ENCODE measurements around the gene LRP8. TPM values are rescaled to one million over a fixed set of nuclear protein-coding genes. Genes with fewer than 3 reads are reported as not detected.

LRP8 gene
- total and polyA plus RNA-seq, 2 donors (not counting 3 experiments of a cell fraction or from before 2014, with no cell fraction given), result 40.9 to 62.2 TPM

DNA sequence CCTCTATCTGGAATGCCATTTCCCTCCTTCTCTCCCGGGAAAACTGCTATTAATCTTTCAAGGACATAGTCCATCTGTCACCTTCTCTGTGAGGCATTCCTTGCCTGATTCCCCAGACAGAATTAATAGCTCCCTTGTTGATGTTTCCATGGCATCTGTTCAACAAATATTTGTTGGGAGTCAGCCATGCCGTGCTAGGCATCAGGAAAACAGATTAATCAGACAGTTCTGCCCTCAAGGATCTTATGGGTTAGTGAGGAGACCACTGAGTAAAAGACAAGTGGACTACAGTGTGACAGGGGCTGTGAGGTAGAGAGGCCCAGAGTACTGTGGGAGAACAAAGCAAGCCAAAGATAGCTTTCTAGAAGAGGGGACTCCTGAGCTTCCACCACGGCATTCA lies 78.2 kb downstream of the LRP8 start:
- ChIA-PET CTCF (no interaction called here), POLR2A (no interaction called here)
- H3K9me3 ChIP-seq (replicated peaks; ENCODE audit: control insufficient read depth, insufficient read depth, low read length), result no peaks in the 10 kb centered on the region
- no peaks in the 10 kb centered on the region for H3K4me1 ChIP-seq (ENCODE audit: control insufficient read depth, extremely low read depth, insufficient read depth, low read length)
- no peak overlapping the region for H2AFZ ChIP-seq (ENCODE audit: low read depth, low read length)
- TF ChIP-seq, protein P1, sequence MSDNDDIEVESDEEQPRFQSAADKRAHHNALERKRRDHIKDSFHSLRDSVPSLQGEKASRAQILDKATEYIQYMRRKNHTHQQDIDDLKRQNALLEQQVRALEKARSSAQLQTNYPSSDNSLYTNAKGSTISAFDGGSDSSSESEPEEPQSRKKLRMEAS (IDR thresholded peaks at IDR 0.05; ENCODE audit: insufficient read depth, insufficient read length), result no peak
- TF ChIP-seq MYC (IDR thresholded peaks at IDR 0.05; ENCODE audit: low read depth, low read length) (no peak), FOS (IDR thresholded peaks at IDR 0.05; ENCODE audit: borderline replicate concordance, insufficient read depth, low read length) (no peak), GATA2 (IDR thresholded peaks at IDR 0.05; ENCODE audit: insufficient read depth, insufficient read length, low read depth, low read length) (no peak), JUN (IDR thresholded peaks at IDR 0.05; ENCODE audit: borderline replicate concordance, insufficient read depth, insufficient read length, low read depth) (no peak), EZH2 (IDR thresholded peaks at IDR 0.05; ENCODE audit: borderline replicate concordance, low read depth, low read length, severe bottlenecking) (no peak), POLR2AphosphoS5 (IDR thresholded peaks at IDR 0.05; ENCODE audit: insufficient read depth, low read depth, low read length) (no peak)
- TF ChIP-seq, protein P2, sequence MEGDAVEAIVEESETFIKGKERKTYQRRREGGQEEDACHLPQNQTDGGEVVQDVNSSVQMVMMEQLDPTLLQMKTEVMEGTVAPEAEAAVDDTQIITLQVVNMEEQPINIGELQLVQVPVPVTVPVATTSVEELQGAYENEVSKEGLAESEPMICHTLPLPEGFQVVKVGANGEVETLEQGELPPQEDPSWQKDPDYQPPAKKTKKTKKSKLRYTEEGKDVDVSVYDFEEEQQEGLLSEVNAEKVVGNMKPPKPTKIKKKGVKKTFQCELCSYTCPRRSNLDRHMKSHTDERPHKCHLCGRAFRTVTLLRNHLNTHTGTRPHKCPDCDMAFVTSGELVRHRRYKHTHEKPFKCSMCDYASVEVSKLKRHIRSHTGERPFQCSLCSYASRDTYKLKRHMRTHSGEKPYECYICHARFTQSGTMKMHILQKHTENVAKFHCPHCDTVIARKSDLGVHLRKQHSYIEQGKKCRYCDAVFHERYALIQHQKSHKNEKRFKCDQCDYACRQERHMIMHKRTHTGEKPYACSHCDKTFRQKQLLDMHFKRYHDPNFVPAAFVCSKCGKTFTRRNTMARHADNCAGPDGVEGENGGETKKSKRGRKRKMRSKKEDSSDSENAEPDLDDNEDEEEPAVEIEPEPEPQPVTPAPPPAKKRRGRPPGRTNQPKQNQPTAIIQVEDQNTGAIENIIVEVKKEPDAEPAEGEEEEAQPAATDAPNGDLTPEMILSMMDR (IDR thresholded peaks at IDR 0.05; ENCODE audit: extremely low read depth in 1 of 2, insufficient read depth in 1 of 2, low read depth in 1 of 2, low read length in 2 of 2), result no peak
- H3K4me3 ChIP-seq (replicated peaks in 1 of 3; ENCODE audit: insufficient read depth in 1 of 3, low read depth in 1 of 3, low read length in 3 of 3), result no peak overlapping the region
- no peak for DNase-seq (ENCODE audit: low read depth, low spot score)
- no peak for FAIRE-seq
- no peak overlapping the region for H3K9ac ChIP-seq (replicated peaks; ENCODE audit: extremely low read depth, insufficient read depth, low read length)
- dilution Hi-C loops (cut with MboI; ENCODE audit: extremely low pct_ligation_motif_present, low sequenced_read_pairs), result no loop called here
- BruUV-seq (replicated peaks), result no TSS peak
- no peak overlapping the region for H3K27ac ChIP-seq (ENCODE audit: insufficient read depth, low read depth, low read length)
- peaks cover 0 to 13% of the 10 kb centered on the region in 2 experiments for H3K36me3 ChIP-seq (ENCODE audit: control insufficient read depth in 2 of 2, extremely low read depth in 1 of 2, insufficient read depth in 2 of 2, low read length in 2 of 2)
- no peaks in the 10 kb centered on the region for H3K79me2 ChIP-seq (ENCODE audit: control insufficient read depth, insufficient read depth, low read length)
- no peaks in the 10 kb centered on the region for H3K9me1 ChIP-seq (replicated peaks; ENCODE audit: control insufficient read depth, extremely low read depth, insufficient read depth, low read length)
- H3K4me2 ChIP-seq (ENCODE audit: insufficient read depth, low read length), result no peak overlapping the region
- H4K20me1 ChIP-seq (replicated peaks; ENCODE audit: control insufficient read depth, extremely low read depth, insufficient read depth, low read length), result no peaks in the 10 kb centered on the region
- H3K27me3 ChIP-seq (ENCODE audit: control insufficient read depth in 2 of 2, insufficient read depth in 2 of 2, low read length in 2 of 2), result no peaks in the 10 kb centered on the region
- intact Hi-C loops (cut with micrococcal nuclease), result no loop called here
